Measurements from ENCODE around the gene TLCD2.
"Not testable (repeated sequence)": the region's sequence is repeated elsewhere in the genome, so short reads cannot be mapped to it uniquely, and the experiment has no call there.

TLCD2 gene

DNA sequence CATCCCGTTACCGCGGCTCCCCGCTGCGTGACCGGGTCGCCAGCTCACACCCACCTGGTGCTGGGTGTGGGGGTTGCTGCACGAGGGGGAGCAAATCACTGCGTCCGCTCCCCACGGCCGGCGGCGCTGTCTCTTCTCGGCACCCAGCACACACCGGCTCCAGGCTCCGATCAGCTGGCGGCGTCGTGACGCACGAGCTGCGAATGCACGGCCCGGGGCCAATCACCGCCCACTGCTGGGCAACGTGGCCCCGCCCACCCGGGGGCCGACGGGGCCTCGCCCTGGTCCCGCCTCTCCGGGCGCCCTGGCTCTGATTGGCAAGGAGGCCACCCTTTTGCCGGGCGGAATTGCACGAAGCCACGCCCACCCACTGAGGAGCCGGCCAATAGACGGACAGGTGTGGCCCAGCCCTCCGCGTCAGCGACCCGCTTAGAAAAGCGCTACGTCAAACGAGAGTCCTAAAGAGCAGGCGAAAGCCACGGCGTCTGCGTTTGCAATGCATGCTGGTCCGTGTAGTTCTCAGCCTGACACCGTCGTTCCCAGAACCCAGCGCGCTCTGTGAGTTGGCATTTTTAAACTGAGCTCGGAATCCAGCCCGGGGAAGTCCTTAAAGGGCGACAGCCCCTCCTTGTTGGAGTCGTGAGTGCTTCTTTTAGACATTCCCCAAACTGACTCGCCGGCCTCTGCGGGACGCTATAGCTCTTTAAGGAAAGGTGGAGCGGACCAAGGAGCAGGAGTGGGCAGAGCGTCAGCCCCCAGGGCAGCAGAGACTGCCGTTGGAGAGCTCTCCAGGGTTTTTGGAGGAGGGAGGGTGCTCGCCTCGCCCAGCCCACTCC lies 6.1 kb upstream of the TLCD2 start:
- DNase-seq (ENCODE audit: low read depth in 3 of 3), result peak; percentile 99 to 100 (median 100)

DNA sequence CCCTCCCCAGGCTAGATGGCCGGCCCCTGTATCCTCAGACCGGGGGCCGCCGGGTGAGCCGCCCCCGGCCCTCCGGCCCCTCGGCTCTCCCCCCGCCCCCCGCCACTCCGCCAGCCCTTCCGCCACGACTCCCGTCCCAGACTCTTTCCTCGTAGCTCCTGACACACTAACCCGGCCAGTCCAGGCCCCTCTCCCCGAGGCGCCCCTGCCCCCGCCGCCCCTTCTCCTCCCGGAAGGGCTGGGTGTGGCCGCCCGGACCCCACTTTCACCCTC lies 5.6 kb upstream of the TLCD2 start:
- no peak for DNase-seq (ENCODE audit: low read depth in 3 of 3)

DNA sequence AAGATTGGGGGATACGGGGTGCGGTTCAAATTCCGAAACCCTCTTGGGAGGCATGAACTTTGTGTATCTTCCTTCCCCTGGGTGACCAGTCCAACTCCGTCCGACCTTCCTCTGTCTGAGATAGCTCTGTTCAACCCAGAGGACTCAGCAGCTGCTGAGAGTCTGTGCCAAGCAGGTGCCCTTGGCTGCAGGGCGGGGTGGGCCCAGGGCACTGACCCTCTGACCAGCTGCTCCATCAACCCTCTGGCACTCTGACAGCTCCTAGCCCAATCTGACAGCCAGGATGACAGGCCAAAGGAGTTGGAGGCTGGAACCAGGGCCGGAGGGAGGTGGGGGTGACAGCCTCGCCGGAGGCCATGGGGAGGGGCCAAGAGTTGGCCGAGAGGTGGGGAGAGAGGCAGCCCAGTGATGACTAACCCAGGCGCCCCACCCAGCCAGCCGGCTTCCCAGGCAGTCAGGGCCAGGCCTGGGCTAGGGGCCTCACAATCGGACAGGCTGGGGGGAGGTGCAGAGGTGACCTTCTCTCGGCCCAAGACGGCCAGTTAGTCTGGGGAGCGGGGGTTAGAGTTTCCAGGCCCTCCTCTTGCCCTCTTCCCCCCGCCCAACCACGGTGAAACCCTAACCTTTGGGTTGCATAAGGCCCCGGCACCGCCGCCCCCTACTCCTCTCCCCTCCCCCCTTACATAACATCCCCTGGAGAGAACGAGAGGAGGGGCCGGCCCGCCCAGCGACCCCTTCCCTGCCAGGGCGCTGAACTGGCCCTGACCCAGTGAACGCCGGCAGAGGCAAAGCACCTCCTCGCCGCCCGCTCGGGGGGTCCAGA lies 5.0 kb upstream of the TLCD2 start:
- no peak for DNase-seq (ENCODE audit: low read depth in 3 of 3)

- no peak for DNase-seq (ENCODE audit: low read depth in 3 of 3)
These were observed 4.3 kb upstream of the TLCD2 start for GRCh38 chr17:1714427-1714979.

DNA sequence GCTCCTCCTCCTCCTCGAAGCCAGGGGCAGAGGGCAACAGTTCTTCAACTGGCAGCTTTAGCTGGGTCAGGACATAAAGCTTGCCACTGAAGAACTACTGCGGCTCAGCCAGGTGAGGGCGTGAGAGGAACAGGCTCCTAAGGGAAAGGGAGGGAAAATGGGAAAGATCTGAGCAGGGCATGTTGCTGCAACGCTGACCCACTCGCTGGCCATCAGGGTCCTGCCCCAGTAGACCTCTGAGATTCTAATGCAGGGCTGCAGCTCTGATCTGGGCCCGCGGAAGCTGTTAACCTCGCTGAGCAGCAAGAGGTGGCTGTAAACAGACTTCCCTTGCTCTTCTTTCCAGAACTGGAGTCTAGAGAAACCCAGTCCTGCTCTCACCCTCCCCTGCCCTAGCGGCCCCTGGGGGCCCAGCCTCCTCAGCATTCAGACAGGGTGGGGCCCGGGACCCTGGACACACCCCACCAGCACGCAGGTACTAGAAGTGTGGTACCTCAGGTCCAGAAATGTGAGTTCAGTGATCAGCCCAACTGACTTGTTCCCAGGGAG lies 3.8 kb upstream of the TLCD2 start:
- DNase-seq (ENCODE audit: low read depth in 3 of 3), result no peak

- DNase-seq (ENCODE audit: low read depth in 3 of 3), result no peak
These were observed 3.1 kb upstream of the TLCD2 start for GRCh38 chr17:1713160-1713877.

DNA sequence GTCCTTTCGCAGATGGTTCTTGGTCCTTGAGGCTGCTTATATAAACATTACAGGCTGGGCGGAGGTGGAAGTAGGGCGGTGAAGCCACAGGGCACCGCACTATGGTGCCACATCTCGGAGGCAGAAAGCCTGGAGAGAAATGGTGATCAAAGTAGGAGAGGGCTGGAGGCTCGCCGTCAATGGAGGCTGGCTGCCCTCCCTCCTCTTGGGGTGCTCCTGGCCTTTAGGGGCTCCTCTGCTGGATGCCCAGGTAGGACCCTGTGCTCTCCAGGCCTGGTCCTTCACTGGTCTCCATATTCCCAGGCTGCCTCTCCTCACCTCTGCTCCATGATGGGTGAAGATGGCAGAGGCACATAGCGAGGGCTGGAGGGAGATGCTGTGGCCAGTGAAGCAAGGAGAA lies 2.1 kb upstream of the TLCD2 start:
- DNase-seq (ENCODE audit: low read depth in 3 of 3), result no peak

GRCh38 chr17:1711804-1712203 lies 1.6 kb upstream of the TLCD2 start:
- DNase-seq (ENCODE audit: low read depth in 3 of 3), result no peak

DNA sequence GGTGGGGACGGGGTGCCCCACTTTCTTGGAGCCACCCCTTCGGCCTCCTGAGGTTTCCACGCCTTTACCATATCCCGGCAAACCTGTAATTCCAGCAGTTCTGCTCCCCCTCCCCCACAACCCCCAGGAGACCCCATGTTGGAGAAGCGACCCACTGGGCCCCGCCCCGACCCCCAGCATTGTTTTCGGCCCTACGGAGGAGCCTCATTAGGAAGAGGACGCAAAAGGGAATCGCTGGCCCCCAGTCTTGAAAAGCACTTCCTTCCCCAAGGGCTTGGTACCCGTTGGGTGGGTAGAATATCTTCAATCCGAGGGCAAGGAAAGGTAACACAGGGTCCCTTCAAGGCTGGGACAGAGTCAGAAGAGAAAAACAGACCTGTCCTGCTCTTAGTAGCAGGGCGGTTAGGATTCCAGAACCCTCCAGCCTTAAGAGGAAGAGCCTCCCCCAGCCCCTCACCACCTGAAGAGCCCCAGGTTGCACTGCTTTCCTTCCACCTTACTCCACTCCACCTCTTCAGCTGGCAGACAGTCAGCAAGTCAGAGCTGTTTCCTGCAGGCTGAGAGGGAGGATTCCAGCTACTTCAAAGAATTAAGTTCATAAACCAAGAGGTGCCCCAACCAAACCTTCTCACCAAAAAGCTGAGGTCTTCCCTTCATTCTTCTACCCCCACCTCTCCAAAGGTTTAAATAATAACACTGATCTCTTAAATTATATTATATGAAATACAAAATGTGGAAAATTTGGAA lies 803 bp upstream of the TLCD2 start:
- no peak for DNase-seq (ENCODE audit: low read depth in 3 of 3)

- no peak for DNase-seq (ENCODE audit: low read depth in 3 of 3)
These were observed 700 bp downstream of the TLCD2 start for GRCh38 chr17:1709403-1709951.

- DNase-seq (ENCODE audit: low read depth in 3 of 3), result not testable (repeated sequence)
These were observed 1.3 kb downstream of the TLCD2 start for GRCh38 chr17:1708791-1709346.

DNA sequence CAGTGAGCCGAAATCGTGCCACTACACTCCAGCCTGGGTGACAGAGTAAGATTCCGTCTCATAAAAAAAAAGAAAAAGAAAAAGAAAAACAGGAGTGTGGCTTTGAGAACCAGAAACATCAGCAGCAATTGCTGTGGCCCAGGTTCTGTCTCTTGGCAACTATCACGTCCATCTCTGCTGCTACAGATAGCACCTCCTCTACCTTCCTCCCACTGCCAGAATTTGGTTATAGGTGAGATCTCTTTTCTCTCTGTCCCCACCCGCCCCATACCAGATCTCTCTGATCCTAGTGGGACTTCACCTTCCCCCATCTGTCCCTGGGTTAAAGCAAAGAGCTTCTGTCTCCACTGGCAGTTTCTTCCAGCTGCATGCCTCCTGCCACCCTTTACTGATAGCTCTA lies 3.1 kb downstream of the TLCD2 start:
- no peak for DNase-seq (ENCODE audit: low read depth in 3 of 3)

- no peak for DNase-seq (ENCODE audit: low read depth in 3 of 3)
These were observed 5.2 kb downstream of the TLCD2 start for GRCh38 chr17:1705004-1705403.

GRCh38 chr17:1703063-1703462 lies 7.1 kb downstream of the TLCD2 start:
- no peak for DNase-seq (ENCODE audit: low read depth in 3 of 3)

GRCh38 chr17:1699891-1700290 lies 10.3 kb downstream of the TLCD2 start:
- not testable (repeated sequence) for DNase-seq (ENCODE audit: low read depth in 3 of 3)

DNA sequence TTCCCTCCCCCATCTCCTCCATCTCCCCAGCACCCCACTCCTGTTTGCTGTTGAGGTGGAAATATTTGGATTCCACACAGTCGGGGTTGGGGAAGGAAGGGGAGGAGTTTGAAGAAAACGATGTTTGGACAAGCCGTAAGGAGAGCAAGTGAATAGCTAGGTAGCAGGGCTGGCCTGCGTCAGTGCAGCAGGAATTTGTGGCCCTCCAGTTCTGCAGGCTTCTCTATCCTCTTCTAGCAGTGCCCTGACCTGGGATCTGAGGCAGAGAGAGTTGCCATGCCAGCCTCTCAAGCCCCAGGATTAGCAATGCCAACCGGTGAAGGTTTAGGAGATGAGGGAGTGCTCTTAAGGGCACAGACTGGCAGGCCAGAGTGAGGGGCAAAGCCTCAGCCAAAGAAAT lies 12.5 kb downstream of the TLCD2 start:
- DNase-seq (ENCODE audit: low read depth in 3 of 3), result no peak

- no peak for DNase-seq (ENCODE audit: low read depth in 3 of 3)
These were observed 14.8 kb downstream of the TLCD2 start for GRCh38 chr17:1695365-1695764.

GRCh38 chr17:1693339-1693738 lies 16.8 kb downstream of the TLCD2 start:
- no peak for DNase-seq (ENCODE audit: low read depth in 3 of 3)

DNA sequence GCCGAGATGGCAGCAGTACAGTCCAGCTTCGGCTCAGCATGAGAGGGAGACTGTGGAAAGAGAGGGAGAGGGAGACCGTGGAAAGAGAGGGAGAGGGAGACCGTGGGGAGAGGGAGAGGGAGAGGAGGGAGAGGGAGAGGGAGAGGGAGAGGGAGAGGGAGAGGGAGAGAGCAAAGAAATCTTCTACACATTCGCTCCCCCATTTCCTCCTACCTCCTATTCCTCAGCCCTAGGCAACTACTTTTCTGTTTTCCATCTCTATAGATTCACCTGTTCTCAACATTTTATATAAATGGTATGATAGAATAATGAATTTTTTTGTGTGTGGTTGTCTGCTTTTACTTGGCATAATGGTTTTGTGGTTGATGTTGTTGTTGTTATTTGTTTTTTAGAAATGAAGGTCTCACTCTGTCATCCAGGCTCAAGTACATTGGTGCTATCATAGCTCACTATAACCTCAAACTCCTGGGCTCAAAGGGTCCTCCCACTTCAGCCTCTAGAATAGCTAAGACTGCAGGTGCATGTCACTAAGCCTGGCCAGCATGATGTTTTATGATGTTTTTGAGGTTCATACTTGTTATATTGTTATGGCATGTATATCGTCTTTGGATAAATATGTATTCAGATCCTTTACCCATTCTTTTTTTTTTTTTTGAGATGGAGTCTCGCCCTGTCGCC lies 19.5 kb downstream of the TLCD2 start:
- DNase-seq (ENCODE audit: low read depth in 3 of 3), result no peak

DNA sequence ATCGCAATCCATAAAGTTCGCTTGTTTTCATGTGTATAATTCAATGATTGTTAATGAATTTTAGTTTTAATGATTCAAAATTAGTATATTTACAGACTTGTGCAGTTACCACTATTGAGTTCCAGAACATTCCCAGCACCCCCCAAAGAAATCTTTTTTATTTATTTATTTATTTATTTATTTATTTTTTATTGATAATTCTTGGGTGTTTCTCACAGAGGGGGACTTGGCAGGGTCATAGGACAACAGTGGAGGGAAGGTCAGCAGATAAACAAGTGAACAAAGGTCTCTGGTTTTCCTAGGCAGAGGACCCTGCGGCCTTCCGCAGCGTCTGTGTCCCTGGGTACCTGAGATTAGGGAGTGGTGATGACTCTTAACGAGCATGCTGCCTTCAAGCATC lies 21.8 kb downstream of the TLCD2 start:
- DNase-seq (ENCODE audit: low read depth in 3 of 3), result not testable (repeated sequence)
